ENCODE results near the gene TMEM225B. TPM values are rescaled to one million over a fixed set of nuclear protein-coding genes. Genes with fewer than 3 reads are reported as not detected.

The TMEM225B gene
- total RNA-seq, 4 donors from 2014 or later: 0.23 to 0.57 TPM; not detected in 2

Other genes starting within 250 kb of the TMEM225B start
- gene ARPC1B, start 223.5 kb upstream of the TMEM225B start, total RNA-seq: 100 to 1,000 TPM in 3 of 4 donors, 10 to 100 TPM in 1; 27.9 to 166 (median 128) TPM
- 100 to 1,000 TPM in 2 of 4 donors, 10 to 100 TPM in 2; 79.2 to 120 (median 98.3) TPM for gene PDAP1, start 189.7 kb upstream of the TMEM225B start, total RNA-seq
- gene BUD31, start 189.3 kb upstream of the TMEM225B start, total RNA-seq: 10 to 100 TPM; 46.9 to 59.1 (median 55.9) TPM
- gene PTCD1, start 159.5 kb upstream of the TMEM225B start, total RNA-seq: 10 to 100 TPM in 1 of 4 donors, 1 to 10 TPM in 3; 5.7 to 12.7 (median 6.6) TPM
- gene CPSF4, start 159.3 kb upstream of the TMEM225B start, total RNA-seq: 10 to 100 TPM; 15.1 to 29.2 (median 19.4) TPM
- gene ATP5MF, start 132.1 kb upstream of the TMEM225B start, total RNA-seq: 1,000 to 10,000 TPM; 1,019 to 2,272 (median 1,287) TPM
- 1 to 10 TPM; 2.5 to 8.6 (median 5.3) TPM for gene ZNF789, start 125.4 kb upstream of the TMEM225B start, total RNA-seq
- 10 to 100 TPM; 22.5 to 41.2 (median 23.1) TPM for gene ZNF394, start 98.0 kb upstream of the TMEM225B start, total RNA-seq
- 1 to 10 TPM; 3.2 to 7.1 (median 5.1) TPM for gene ZKSCAN5, start 93.6 kb upstream of the TMEM225B start, total RNA-seq
- 1 to 10 TPM; 1.9 to 5.6 (median 5.1) TPM for gene FAM200A, start 46.2 kb upstream of the TMEM225B start, total RNA-seq
- 100 to 1,000 TPM in 3 of 4 donors, 10 to 100 TPM in 1; 78.6 to 167 (median 107) TPM for gene ZNF655, start 39.6 kb upstream of the TMEM225B start, total RNA-seq
- gene ZSCAN25, start 18.7 kb downstream of the TMEM225B start, total RNA-seq: 10 to 100 TPM in 3 of 4 donors, 1 to 10 TPM in 1; 8.0 to 19.1 (median 14.9) TPM
- gene CYP3A5, start 81.7 kb downstream of the TMEM225B start, total RNA-seq: 10 to 100 TPM; 34.5 to 99.8 (median 79.1) TPM
- not detected for gene CYP3A7, start 136.9 kb downstream of the TMEM225B start, total RNA-seq
- not detected for gene CYP3A4, start 185.9 kb downstream of the TMEM225B start, total RNA-seq
- not detected for gene CYP3A43, start 229.7 kb downstream of the TMEM225B start, total RNA-seq